H1 (cell line): ENCODE data around the gene TMBIM4.

Source experiments
- BCL11A ChIP-seq, 2 experiments: IDR thresholded peaks; one replicate each; pipeline ENCODE4 v1.6.1; 2011; ENCODE audit warnings: low read depth in 2 of 2, low read length in 2 of 2, mild to moderate bottlenecking in 2 of 2
- CBX5 ChIP-seq: fragments of 300-800, 300-1000 bp; sonication (generic); IDR thresholded peaks from 2 replicates; pipeline ENCODE4 v1.7.1; 2016; ENCODE audit warnings: antibody characterized with exemption, low read length, low read depth
- EZH2 ChIP-seq: fragments of 200-600 bp; sonication (generic); IDR thresholded peaks from 2 replicates; pipeline ENCODE4 v1.7.1; 2012; ENCODE audit warnings: low read depth, mild to moderate bottlenecking, moderate library complexity, low read length, inconsistent platforms; ENCODE audit not compliant: severe bottlenecking
- JUN ChIP-seq: IDR thresholded peaks from 2 replicates; pipeline ENCODE4 v1.6.1; 2011; ENCODE audit warnings: low read depth, mild to moderate bottlenecking, improper control_type of control experiment, low read length
- MAFK ChIP-seq: IDR thresholded peaks from 2 replicates; pipeline ENCODE4 v1.6.1; 2012; ENCODE audit warnings: low read depth, mild to moderate bottlenecking, improper control_type of control experiment, low read length
- POLR2A ChIP-seq, 2 experiments: IDR thresholded peaks; 1 replicate in 1 of 2; 2 replicates in 1 of 2; pipeline ENCODE4 v1.6.1; 2011; ENCODE audit warnings: low read depth in 2 of 2, low read length in 2 of 2, mild to moderate bottlenecking in 2 of 2; ENCODE audit errors: control extremely low read depth in 1 of 2
- RAD21 ChIP-seq, 2 experiments: IDR thresholded peaks in 1 of 2; conservative IDR thresholded peaks in 1 of 2; 2 replicates each; pipeline ENCODE4 v1.6.1; 2011; ENCODE audit warnings: low read depth in 2 of 2, low read length in 2 of 2, improper control_type of control experiment in 1 of 2, inconsistent platforms in 1 of 2, mild to moderate bottlenecking in 1 of 2, moderate library complexity in 1 of 2
- RNF2 ChIP-seq: fragments of 200-900, 300-1000 bp; sonication (generic); IDR thresholded peaks from 2 replicates; pipeline ENCODE4 v1.7.1; 2016; ENCODE audit warnings: borderline replicate concordance, low read depth, mild to moderate bottlenecking, antibody characterized with exemption, low read length; ENCODE audit not compliant: poor library complexity, severe bottlenecking; ENCODE audit errors: missing control alignments
- SRF ChIP-seq: IDR thresholded peaks from 2 replicates; pipeline ENCODE4 v1.6.1; 2011; ENCODE audit warnings: mild to moderate bottlenecking, low read depth, low read length, moderate library complexity
- SUZ12 ChIP-seq: fragments of 200-600 bp; sonication (generic); IDR thresholded peaks from 2 replicates; pipeline ENCODE4 v1.6.1; 2012; ENCODE audit warnings: mild to moderate bottlenecking, inconsistent platforms, low read length, moderate library complexity, mixed read lengths
- TAF1 ChIP-seq: IDR thresholded peaks from 2 replicates; pipeline ENCODE4 v1.6.1; 2011; ENCODE audit warnings: mild to moderate bottlenecking, low read depth, low read length
- TF ChIP-seq, protein P1 (sequence below), 3 experiments: IDR thresholded peaks; 1 replicate in 2 of 3; 2 replicates in 1 of 3; pipeline versions ENCODE4 v1.5.1 to v1.6.1; 2011; ENCODE audit warnings: low read length in 3 of 3, mild to moderate bottlenecking in 3 of 3, inconsistent platforms in 2 of 3, low read depth in 1 of 3, moderate library complexity in 1 of 3; ENCODE audit not compliant: insufficient read depth in 1 of 3; ENCODE audit errors: control extremely low read depth in 1 of 3
- TF ChIP-seq, protein P2 (sequence below): IDR thresholded peaks from 2 replicates; pipeline ENCODE4 v1.6.1; 2012; ENCODE audit warnings: inconsistent platforms
- TF ChIP-seq, protein P3 (sequence below): IDR thresholded peaks from 2 replicates; pipeline ENCODE4 v1.6.1; 2011; ENCODE audit warnings: low read length, improper control_type of control experiment

DNA sequence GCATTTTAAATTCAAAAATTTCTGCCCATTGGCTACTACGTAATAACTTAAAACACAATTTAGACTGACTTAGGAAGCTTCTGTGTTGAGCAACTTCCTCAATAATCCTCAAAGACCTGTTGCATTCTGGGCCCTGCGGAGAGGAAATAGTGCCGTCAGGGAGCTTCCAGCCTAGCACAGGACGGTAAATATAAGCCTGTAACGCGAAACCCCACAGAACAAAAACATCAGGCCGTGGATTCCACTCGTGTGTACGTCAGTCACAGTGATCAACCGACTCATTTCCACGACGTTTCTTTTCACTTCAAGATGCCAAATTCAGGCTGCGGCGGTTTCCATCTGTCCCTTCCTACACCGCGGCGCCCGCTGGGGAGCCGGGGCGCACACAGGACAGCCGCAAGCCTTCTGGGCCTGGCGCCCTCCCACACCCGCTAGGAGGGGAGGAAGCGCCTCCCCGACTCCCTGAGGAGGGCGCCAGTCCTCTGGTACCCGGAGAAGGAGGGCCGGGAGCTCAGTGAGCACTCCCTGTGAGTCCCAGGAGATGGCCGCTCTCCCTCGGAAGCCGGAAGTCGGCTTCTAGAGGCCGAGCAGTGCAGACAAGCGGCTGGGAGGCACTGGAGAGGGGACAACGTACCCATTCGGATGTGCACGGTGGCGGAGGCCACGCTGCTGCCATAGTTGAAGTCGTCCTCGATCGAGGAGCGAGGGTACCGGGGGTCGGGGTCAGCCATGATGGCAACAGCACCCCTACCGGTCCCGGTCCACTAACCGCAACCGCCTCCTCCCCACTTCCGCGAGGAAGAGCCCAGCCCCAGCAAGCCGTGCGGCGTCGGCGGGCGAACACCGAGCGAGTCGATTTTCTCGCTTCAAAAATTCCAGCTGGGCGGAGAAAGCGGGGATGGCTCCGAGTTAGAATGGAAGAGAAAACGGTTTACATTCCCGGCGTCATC, at the start of gene TMBIM4:
- peak; percentile 59 for TF ChIP-seq TAF1
- TF ChIP-seq RAD21 (IDR thresholded peaks at IDR 0.05 in 1 of 2, conservative IDR thresholded peaks at IDR 0.05 in 1 of 2; ENCODE audit: low read depth in 2 of 2, low read length in 2 of 2), result peak in 1 of 2 experiments; percentile 36; a peak in 3 of 4 replicates
- no peak for TF ChIP-seq MAFK
- no peak for TF ChIP-seq JUN
- no peak for TF ChIP-seq EZH2
- TF ChIP-seq, protein P1, sequence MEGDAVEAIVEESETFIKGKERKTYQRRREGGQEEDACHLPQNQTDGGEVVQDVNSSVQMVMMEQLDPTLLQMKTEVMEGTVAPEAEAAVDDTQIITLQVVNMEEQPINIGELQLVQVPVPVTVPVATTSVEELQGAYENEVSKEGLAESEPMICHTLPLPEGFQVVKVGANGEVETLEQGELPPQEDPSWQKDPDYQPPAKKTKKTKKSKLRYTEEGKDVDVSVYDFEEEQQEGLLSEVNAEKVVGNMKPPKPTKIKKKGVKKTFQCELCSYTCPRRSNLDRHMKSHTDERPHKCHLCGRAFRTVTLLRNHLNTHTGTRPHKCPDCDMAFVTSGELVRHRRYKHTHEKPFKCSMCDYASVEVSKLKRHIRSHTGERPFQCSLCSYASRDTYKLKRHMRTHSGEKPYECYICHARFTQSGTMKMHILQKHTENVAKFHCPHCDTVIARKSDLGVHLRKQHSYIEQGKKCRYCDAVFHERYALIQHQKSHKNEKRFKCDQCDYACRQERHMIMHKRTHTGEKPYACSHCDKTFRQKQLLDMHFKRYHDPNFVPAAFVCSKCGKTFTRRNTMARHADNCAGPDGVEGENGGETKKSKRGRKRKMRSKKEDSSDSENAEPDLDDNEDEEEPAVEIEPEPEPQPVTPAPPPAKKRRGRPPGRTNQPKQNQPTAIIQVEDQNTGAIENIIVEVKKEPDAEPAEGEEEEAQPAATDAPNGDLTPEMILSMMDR (IDR thresholded peaks at IDR 0.05; ENCODE audit: control extremely low read depth in 1 of 3, insufficient read depth in 1 of 3, low read depth in 1 of 3, low read length in 3 of 3), result peak; percentile 21 to 40 (median 23); a peak in 3 of 4 replicates
- TF ChIP-seq, protein P2, sequence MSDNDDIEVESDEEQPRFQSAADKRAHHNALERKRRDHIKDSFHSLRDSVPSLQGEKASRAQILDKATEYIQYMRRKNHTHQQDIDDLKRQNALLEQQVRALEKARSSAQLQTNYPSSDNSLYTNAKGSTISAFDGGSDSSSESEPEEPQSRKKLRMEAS, result peak; percentile 41; the same call in 1 of the 2 replicates
- no peak for TF ChIP-seq SUZ12
- no peak for TF ChIP-seq CBX5
- TF ChIP-seq BCL11A (IDR thresholded peaks at IDR 0.05; ENCODE audit: low read depth in 2 of 2, low read length in 2 of 2), result no peak
- peak in 1 of 2 experiments; percentile 40; a peak in 1 of 3 replicates for TF ChIP-seq POLR2A (IDR thresholded peaks at IDR 0.05; ENCODE audit: control extremely low read depth in 1 of 2, low read depth in 2 of 2, low read length in 2 of 2)
- peak; percentile 62; the same call in 1 of the 2 replicates for TF ChIP-seq SRF
- TF ChIP-seq, protein P3, sequence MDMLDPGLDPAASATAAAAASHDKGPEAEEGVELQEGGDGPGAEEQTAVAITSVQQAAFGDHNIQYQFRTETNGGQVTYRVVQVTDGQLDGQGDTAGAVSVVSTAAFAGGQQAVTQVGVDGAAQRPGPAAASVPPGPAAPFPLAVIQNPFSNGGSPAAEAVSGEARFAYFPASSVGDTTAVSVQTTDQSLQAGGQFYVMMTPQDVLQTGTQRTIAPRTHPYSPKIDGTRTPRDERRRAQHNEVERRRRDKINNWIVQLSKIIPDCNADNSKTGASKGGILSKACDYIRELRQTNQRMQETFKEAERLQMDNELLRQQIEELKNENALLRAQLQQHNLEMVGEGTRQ, result no peak
- TF ChIP-seq RNF2, result no peak
